A673 (cell line): ENCODE data around the gene SH3PXD2B. TPM values are rescaled to one million over a fixed set of nuclear protein-coding genes. Genes with fewer than 3 reads are reported as not detected.
"Not testable (repeated sequence)": the region's sequence is repeated elsewhere in the genome, so short reads cannot be mapped to it uniquely, and the experiment has no call there.

Source experiments
- BruUV-seq: library from RNA; stranded (reverse); fragments of 400-500 nt; replicated peaks from 2 replicates; lab custom pipeline; 2021; lab: Mats Ljungman, UMichigan
- CTCF ChIA-PET: fragments of 300-600 bp; sonication (Branson Sonifier 250); formaldehyde crosslinking; loops from one replicate; lab custom pipeline; 2022; ENCODE audit warnings: antibody characterized with exemption; lab: Charles Lee
- POLR2A ChIA-PET: fragments of 300-600 bp; sonication (Branson Sonifier 250); formaldehyde crosslinking; loops from one replicate; lab custom pipeline; 2022; ENCODE audit warnings: antibody characterized with exemption; ENCODE audit not compliant: low non-redundant PET; lab: Charles Lee
- DNase-seq: peaks from one replicate; pipeline ENCODE4 v3.0.0-alpha.2; 2015; ENCODE audit warnings: low spot score
- H3K27ac ChIP-seq: fragments of 200-600 bp; sonication (generic); 2 replicates; pipeline ENCODE4 v1.5.1; 2016; ENCODE audit warnings: mixed run types, low read depth, mild to moderate bottlenecking, mixed read lengths, antibody characterized with exemption, low read length; ENCODE audit not compliant: poor library complexity, severe bottlenecking
- H3K27me3 ChIP-seq: fragments of 200-600 bp; sonication (generic); replicated peaks from 2 replicates; pipeline ENCODE4 v1.6.1; 2017; ENCODE audit warnings: mixed run types, low read depth, mild to moderate bottlenecking, mixed read lengths, antibody characterized with exemption, low read length; ENCODE audit not compliant: insufficient read depth, poor library complexity
- H3K36me3 ChIP-seq: fragments of 200-600 bp; sonication (generic); 2 replicates; pipeline ENCODE4 v1.6.1; 2016; ENCODE audit warnings: mixed run types, mild to moderate bottlenecking, mixed read lengths, antibody characterized with exemption, low read length; ENCODE audit not compliant: insufficient read depth, poor library complexity, severe bottlenecking
- H3K4me1 ChIP-seq: fragments of 200-600 bp; sonication (generic); 2 replicates; pipeline ENCODE4 v1.6.1; 2017; ENCODE audit warnings: mixed run types, mild to moderate bottlenecking, mixed read lengths, antibody characterized with exemption, low read length; ENCODE audit not compliant: insufficient read depth, poor library complexity, severe bottlenecking
- H3K4me3 ChIP-seq: fragments of 200-600 bp; sonication (generic); 2 replicates; pipeline ENCODE4 v1.5.1; 2016; ENCODE audit warnings: low read depth, mixed run types, mild to moderate bottlenecking, mixed read lengths, low read length; ENCODE audit not compliant: poor library complexity, severe bottlenecking
- H3K9me3 ChIP-seq: fragments of 200-600 bp; sonication (generic); 2 replicates; pipeline ENCODE4 v1.6.1; 2016; ENCODE audit warnings: mixed run types, low read depth, mild to moderate bottlenecking, mixed read lengths, antibody characterized with exemption, low read length; ENCODE audit not compliant: poor library complexity, severe bottlenecking
- CTCF ChIP-seq: fragments of 300-800, 200-600 bp; sonication (generic); conservative IDR thresholded peaks from 2 replicates; pipeline ENCODE4 v1.5.1; 2017; ENCODE audit warnings: low read depth, mild to moderate bottlenecking, antibody characterized with exemption, low read length, moderate library complexity, mixed read lengths
- EZH2 ChIP-seq: fragments of 200-600 bp; sonication (generic); IDR thresholded peaks from 2 replicates; pipeline ENCODE4 v1.6.1; 2017; ENCODE audit warnings: borderline replicate concordance, low read depth, mild to moderate bottlenecking, mixed read lengths, antibody characterized with exemption, low read length; ENCODE audit not compliant: poor library complexity, severe bottlenecking
- intact Hi-C: fragments of 100-400 bp; cut with micrococcal nuclease; formaldehyde crosslinking; loops from one replicate; pipeline ENCODE4 v1.10.0; 2022; ENCODE audit not compliant: unreplicated experiment
- total RNA-seq: library from RNA; stranded (reverse); gene quantifications from 2 replicates; pipeline ENCODE4 v1.2.3, GENCODE V29; 2021

SH3PXD2B gene
- total RNA-seq, 1 experiment from 2014 or later, result 28.1 TPM

GRCh38 chr5:172293745-172294342, 160.5 kb downstream of the SH3PXD2B start:
- peaks cover 3% of the 10 kb centered on the region for H3K4me1 ChIP-seq
- TF ChIP-seq EZH2, result no peak
- TF ChIP-seq CTCF, result no peak
- no peaks in the 10 kb centered on the region for H3K27me3 ChIP-seq
- CTCF ChIA-PET, result interaction anchor here (1.0 to 1.2 kb wide), 3 partner anchors 10 to 234 kb away, joined by 3 to 4 read pairs (median 3); partner anchors contain the start of gene UBTD2
- intact Hi-C loops, result loop anchor here (1.0 to 5.0 kb wide), 2 partner anchors 187 to 382 kb away; no protein-coding TSS in a partner anchor
- H3K4me3 ChIP-seq, result no peak overlapping the region
- POLR2A ChIA-PET, result interaction anchor here (0.5 to 0.6 kb wide), 2 partner anchors 35 to 665 kb away, joined by 4 to 8 read pairs; no protein-coding TSS in a partner anchor
- DNase-seq, result no peak
- no TSS peak for BruUV-seq
- H3K9me3 ChIP-seq, result no peaks in the 10 kb centered on the region
- H3K27ac ChIP-seq, result no peak overlapping the region
- H3K36me3 ChIP-seq, result no peaks in the 10 kb centered on the region

- no peaks in the 10 kb centered on the region for H3K9me3 ChIP-seq
- intact Hi-C loops, result loop anchor here (1.0 to 5.0 kb wide), 2 partner anchors 186 to 381 kb away; no protein-coding TSS in a partner anchor
- no peak overlapping the region for H3K4me3 ChIP-seq
- no peaks in the 10 kb centered on the region for H3K27me3 ChIP-seq
- BruUV-seq, result no TSS peak
- ChIA-PET CTCF (interaction anchor here (1.0 to 1.2 kb wide), 3 partner anchors 10 to 234 kb away, joined by 3 to 4 read pairs (median 3); partner anchors contain the start of gene UBTD2), POLR2A (interaction anchor here (0.5 to 0.6 kb wide), 2 partner anchors 34 to 666 kb away, joined by 4 to 8 read pairs; no protein-coding TSS in a partner anchor)
- TF ChIP-seq EZH2 (no peak), CTCF (peak; percentile 87)
- peak; percentile 81 for DNase-seq
- no peaks in the 10 kb centered on the region for H3K36me3 ChIP-seq
- no peak overlapping the region for H3K27ac ChIP-seq
- peaks cover 3% of the 10 kb centered on the region for H3K4me1 ChIP-seq
Observed at GRCh38 chr5:172293054-172293744, 161.1 kb downstream of the SH3PXD2B start.

DNA sequence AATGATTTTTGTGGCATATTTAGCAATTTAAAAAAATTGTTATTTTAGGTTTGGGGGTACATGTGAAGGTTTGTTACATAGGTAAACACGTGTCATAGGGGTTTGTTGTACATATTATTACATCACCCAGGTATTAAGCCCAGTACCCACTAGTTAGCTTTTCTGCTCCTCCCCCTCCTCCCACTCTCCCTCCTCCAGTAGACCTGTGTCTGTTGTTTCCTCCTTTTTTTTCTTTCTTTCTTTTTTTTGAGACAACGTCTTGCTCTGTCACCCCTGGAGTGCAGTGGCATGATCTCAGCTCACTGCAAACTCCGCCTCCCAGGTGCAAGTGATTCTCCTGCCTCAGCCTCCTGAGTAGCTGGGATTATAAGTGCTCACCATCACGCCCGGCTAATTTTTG, 162.5 kb downstream of the SH3PXD2B start:
- intact Hi-C loops, result loop anchor here (5.0 kb wide), 1 partner anchor 380 kb away; no protein-coding TSS in a partner anchor
- POLR2A ChIA-PET, H3K9me3 ChIP-seq, H3K27me3 ChIP-seq, H3K36me3 ChIP-seq, DNase-seq, BruUV-seq, H3K4me3 ChIP-seq, CTCF ChIA-PET, H3K27ac ChIP-seq, H3K4me1 ChIP-seq: not testable (repeated sequence)
